A673 (cell line): Measurements from ENCODE around the gene PRR5. TPM values are rescaled to one million over a fixed set of nuclear protein-coding genes. Genes with fewer than 3 reads are reported as not detected.

Experiments
- BruUV-seq: library from RNA; stranded (reverse); fragments of 400-500 nt; replicated peaks from 2 replicates; lab custom pipeline; 2021; lab: Mats Ljungman, UMichigan
- CTCF ChIA-PET: fragments of 300-600 bp; sonication (Branson Sonifier 250); formaldehyde crosslinking; loops from one replicate; lab custom pipeline; 2022; ENCODE audit warnings: antibody characterized with exemption; lab: Charles Lee
- POLR2A ChIA-PET: fragments of 300-600 bp; sonication (Branson Sonifier 250); formaldehyde crosslinking; loops from one replicate; lab custom pipeline; 2022; ENCODE audit warnings: antibody characterized with exemption; ENCODE audit not compliant: low non-redundant PET; lab: Charles Lee
- DNase-seq: peaks from one replicate; pipeline ENCODE4 v3.0.0-alpha.2; 2015; ENCODE audit warnings: low spot score
- H3K27ac ChIP-seq: fragments of 200-600 bp; sonication (generic); 2 replicates; pipeline ENCODE4 v1.5.1; 2016; ENCODE audit warnings: mixed run types, low read depth, mild to moderate bottlenecking, mixed read lengths, antibody characterized with exemption, low read length; ENCODE audit not compliant: poor library complexity, severe bottlenecking
- H3K27me3 ChIP-seq: fragments of 200-600 bp; sonication (generic); replicated peaks from 2 replicates; pipeline ENCODE4 v1.6.1; 2017; ENCODE audit warnings: mixed run types, low read depth, mild to moderate bottlenecking, mixed read lengths, antibody characterized with exemption, low read length; ENCODE audit not compliant: insufficient read depth, poor library complexity
- H3K36me3 ChIP-seq: fragments of 200-600 bp; sonication (generic); 2 replicates; pipeline ENCODE4 v1.6.1; 2016; ENCODE audit warnings: mixed run types, mild to moderate bottlenecking, mixed read lengths, antibody characterized with exemption, low read length; ENCODE audit not compliant: insufficient read depth, poor library complexity, severe bottlenecking
- H3K4me1 ChIP-seq: fragments of 200-600 bp; sonication (generic); 2 replicates; pipeline ENCODE4 v1.6.1; 2017; ENCODE audit warnings: mixed run types, mild to moderate bottlenecking, mixed read lengths, antibody characterized with exemption, low read length; ENCODE audit not compliant: insufficient read depth, poor library complexity, severe bottlenecking
- H3K4me3 ChIP-seq: fragments of 200-600 bp; sonication (generic); 2 replicates; pipeline ENCODE4 v1.5.1; 2016; ENCODE audit warnings: low read depth, mixed run types, mild to moderate bottlenecking, mixed read lengths, low read length; ENCODE audit not compliant: poor library complexity, severe bottlenecking
- H3K9me3 ChIP-seq: fragments of 200-600 bp; sonication (generic); 2 replicates; pipeline ENCODE4 v1.6.1; 2016; ENCODE audit warnings: mixed run types, low read depth, mild to moderate bottlenecking, mixed read lengths, antibody characterized with exemption, low read length; ENCODE audit not compliant: poor library complexity, severe bottlenecking
- EZH2 ChIP-seq: fragments of 200-600 bp; sonication (generic); IDR thresholded peaks from 2 replicates; pipeline ENCODE4 v1.6.1; 2017; ENCODE audit warnings: borderline replicate concordance, low read depth, mild to moderate bottlenecking, mixed read lengths, antibody characterized with exemption, low read length; ENCODE audit not compliant: poor library complexity, severe bottlenecking
- intact Hi-C: fragments of 100-400 bp; cut with micrococcal nuclease; formaldehyde crosslinking; loops from one replicate; pipeline ENCODE4 v1.10.0; 2022; ENCODE audit not compliant: unreplicated experiment
- total RNA-seq: library from RNA; stranded (reverse); gene quantifications from 2 replicates; pipeline ENCODE4 v1.2.3, GENCODE V29; 2021
- TF ChIP-seq, protein P1 (sequence below): fragments of 300-800, 200-600 bp; sonication (generic); conservative IDR thresholded peaks from 2 replicates; pipeline ENCODE4 v1.5.1; 2017; ENCODE audit warnings: low read depth, mild to moderate bottlenecking, antibody characterized with exemption, low read length, moderate library complexity, mixed read lengths

Gene PRR5
- total RNA-seq, 1 experiment from 2014 or later = 17.9 TPM

DNA sequence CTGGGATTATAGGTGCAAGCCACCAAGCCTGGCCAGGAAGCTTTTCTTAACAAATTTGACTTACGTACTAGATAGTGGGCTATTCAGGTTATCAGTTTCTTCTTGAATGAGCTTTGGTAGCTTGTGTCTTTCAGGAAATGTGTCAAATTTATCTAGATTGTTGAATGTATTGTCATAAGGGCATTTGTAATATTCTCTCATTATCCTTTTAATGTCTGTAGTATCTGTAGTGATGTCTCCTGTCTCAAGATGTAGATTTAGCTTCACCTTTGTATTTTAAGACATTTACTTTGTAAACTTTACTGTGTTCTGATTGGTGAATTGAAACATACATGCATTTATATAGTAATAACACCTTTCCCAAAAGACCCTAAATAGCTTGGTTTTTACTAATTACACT is 71.1 kb downstream of the PRR5 start:
- Histone ChIP-seq H3K9me3 (peaks cover 12% of the 10 kb centered on the region), H3K4me3 (no peak overlapping the region), H3K27me3 (no peaks in the 10 kb centered on the region), H3K36me3 (no peaks in the 10 kb centered on the region), H3K27ac (no peak overlapping the region), H3K4me1 (peaks cover 9% of the 10 kb centered on the region)
- CTCF ChIA-PET = no interaction called here
- POLR2A ChIA-PET = no interaction called here
- DNase-seq = no peak
- TF ChIP-seq, protein P1, sequence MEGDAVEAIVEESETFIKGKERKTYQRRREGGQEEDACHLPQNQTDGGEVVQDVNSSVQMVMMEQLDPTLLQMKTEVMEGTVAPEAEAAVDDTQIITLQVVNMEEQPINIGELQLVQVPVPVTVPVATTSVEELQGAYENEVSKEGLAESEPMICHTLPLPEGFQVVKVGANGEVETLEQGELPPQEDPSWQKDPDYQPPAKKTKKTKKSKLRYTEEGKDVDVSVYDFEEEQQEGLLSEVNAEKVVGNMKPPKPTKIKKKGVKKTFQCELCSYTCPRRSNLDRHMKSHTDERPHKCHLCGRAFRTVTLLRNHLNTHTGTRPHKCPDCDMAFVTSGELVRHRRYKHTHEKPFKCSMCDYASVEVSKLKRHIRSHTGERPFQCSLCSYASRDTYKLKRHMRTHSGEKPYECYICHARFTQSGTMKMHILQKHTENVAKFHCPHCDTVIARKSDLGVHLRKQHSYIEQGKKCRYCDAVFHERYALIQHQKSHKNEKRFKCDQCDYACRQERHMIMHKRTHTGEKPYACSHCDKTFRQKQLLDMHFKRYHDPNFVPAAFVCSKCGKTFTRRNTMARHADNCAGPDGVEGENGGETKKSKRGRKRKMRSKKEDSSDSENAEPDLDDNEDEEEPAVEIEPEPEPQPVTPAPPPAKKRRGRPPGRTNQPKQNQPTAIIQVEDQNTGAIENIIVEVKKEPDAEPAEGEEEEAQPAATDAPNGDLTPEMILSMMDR = no peak
- no peak for TF ChIP-seq EZH2
- intact Hi-C loops = no loop called here
- BruUV-seq = no TSS peak

DNA sequence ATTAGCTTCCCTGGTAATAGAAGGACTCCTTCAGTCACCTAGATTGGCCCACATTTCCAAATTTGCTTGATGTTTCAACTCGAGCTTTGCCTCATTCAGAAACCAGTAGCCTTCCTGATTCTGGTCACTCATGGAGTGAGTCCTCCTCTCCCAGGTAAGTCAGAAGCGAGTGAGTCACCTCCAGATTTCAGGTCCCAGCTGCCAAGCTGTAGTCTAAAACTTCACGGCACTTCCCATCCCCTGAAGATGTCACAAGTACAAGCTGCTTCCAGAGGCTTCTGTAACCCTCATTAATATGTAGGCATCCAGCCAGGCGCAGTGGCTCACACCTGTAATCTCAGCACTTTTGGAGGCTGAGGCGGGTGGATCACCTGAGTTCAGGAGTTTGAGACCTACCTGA is 73.9 kb downstream of the PRR5 start:
- H3K9me3 ChIP-seq = peaks cover 12% of the 10 kb centered on the region
- H3K27ac ChIP-seq = no peak overlapping the region
- H3K4me3 ChIP-seq = no peak overlapping the region
- no TSS peak for BruUV-seq
- POLR2A ChIA-PET = no interaction called here
- intact Hi-C loops = no loop called here
- peaks cover 9% of the 10 kb centered on the region for H3K4me1 ChIP-seq
- H3K27me3 ChIP-seq = no peaks in the 10 kb centered on the region
- CTCF ChIA-PET = no interaction called here
- H3K36me3 ChIP-seq = no peaks in the 10 kb centered on the region
- TF ChIP-seq EZH2 = no peak
- TF ChIP-seq, protein P1 = no peak
- DNase-seq = no peak

DNA sequence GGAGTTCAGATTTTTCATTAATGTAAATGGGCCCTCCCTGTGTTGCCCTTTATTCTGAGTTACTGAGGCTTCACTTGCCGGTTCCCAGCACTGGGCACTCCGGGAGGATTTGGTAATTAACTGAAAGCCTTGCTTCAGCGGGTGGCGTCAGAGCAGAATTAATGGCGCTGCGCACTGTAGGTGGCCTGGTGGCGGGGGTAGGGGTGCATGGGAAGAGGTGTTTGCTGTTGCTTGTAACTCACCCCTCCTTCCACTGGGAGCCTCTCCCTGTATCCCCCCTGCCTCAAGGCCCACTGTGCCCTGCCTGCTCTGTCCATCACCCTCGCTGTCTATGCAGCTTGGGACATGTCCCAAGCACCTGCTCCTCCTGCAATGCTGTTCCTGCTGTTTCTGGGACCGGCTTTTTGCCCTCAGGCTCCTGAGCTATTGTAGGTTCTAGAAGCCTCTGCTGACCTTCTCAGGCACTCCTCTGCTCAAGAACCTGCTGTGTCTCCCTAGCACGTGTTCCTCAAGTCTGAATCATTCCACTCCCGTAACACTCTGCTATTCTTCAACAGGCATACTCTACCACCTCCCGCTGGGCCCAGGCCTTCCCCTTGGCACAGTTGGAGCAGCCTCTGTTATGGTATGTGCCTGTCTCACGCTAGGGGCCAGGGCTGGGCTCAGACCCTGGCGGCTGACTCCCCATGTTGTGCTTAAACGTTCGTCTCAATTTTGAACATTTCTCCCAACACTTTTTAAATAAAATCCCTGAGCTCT is 74.8 kb downstream of the PRR5 start:
- TF ChIP-seq, protein P1 = no peak
- no peak for TF ChIP-seq EZH2
- Histone ChIP-seq H3K9me3 (peaks cover 12% of the 10 kb centered on the region), H3K4me1 (peaks cover 9% of the 10 kb centered on the region), H3K4me3 (no peak overlapping the region), H3K27me3 (no peaks in the 10 kb centered on the region), H3K36me3 (no peaks in the 10 kb centered on the region), H3K27ac (no peak overlapping the region)
- CTCF ChIA-PET = no interaction called here
- POLR2A ChIA-PET = no interaction called here
- no TSS peak for BruUV-seq
- peak; percentile 49 for DNase-seq
- intact Hi-C loops = no loop called here
